HG03520 (cell line): Measurements from ENCODE around the gene SLC10A6.

Experiments
- ATAC-seq: cut with Tn5 transposase; IDR thresholded peaks from one replicate; pipeline ENCODE4 v1.9.1; 2021; ENCODE audit warnings: mild to moderate bottlenecking, moderate library complexity; ENCODE audit not compliant: unreplicated experiment

SLC10A6 gene

GRCh38 chr4:86848136-86848535 is 1.0 kb downstream of the SLC10A6 start:
- ATAC-seq: no peak

GRCh38 chr4:86847571-86847970 is 1.6 kb downstream of the SLC10A6 start:
- ATAC-seq: no peak

GRCh38 chr4:86846921-86847320 is 2.3 kb downstream of the SLC10A6 start:
- no peak for ATAC-seq

- ATAC-seq: no peak
Measured at GRCh38 chr4:86845593-86845992, 3.6 kb downstream of the SLC10A6 start.

GRCh38 chr4:86841309-86841708 is 7.9 kb downstream of the SLC10A6 start:
- ATAC-seq: no peak

GRCh38 chr4:86840858-86841257 is 8.3 kb downstream of the SLC10A6 start:
- no peak for ATAC-seq

- no peak for ATAC-seq
Measured at GRCh38 chr4:86837691-86838503, 11.3 kb downstream of the SLC10A6 start.

GRCh38 chr4:86835677-86836076 is 13.5 kb downstream of the SLC10A6 start:
- ATAC-seq: no peak

- no peak for ATAC-seq
Measured at GRCh38 chr4:86834901-86835300, 14.3 kb downstream of the SLC10A6 start.

- no peak for ATAC-seq
Measured at GRCh38 chr4:86833615-86834014, 15.6 kb downstream of the SLC10A6 start.

GRCh38 chr4:86831262-86832130 is 17.7 kb downstream of the SLC10A6 start:
- ATAC-seq: no peak

GRCh38 chr4:86825511-86825910 is 23.7 kb downstream of the SLC10A6 start:
- ATAC-seq: no peak

- no peak for ATAC-seq
Measured at GRCh38 chr4:86822136-86822535, 27.0 kb downstream of the SLC10A6 start.

- ATAC-seq: no peak
Measured at GRCh38 chr4:86821151-86821550, 28.0 kb downstream of the SLC10A6 start.

GRCh38 chr4:86819561-86819960 is 29.6 kb downstream of the SLC10A6 start:
- no peak for ATAC-seq

- no peak for ATAC-seq
Measured at GRCh38 chr4:86818841-86819240, 30.3 kb downstream of the SLC10A6 start.

- no peak for ATAC-seq
Measured at GRCh38 chr4:86818211-86818610, 31.0 kb downstream of the SLC10A6 start.

- ATAC-seq: no peak
Measured at GRCh38 chr4:86816501-86817273, 32.5 kb downstream of the SLC10A6 start.

- no peak for ATAC-seq
Measured at GRCh38 chr4:86815653-86816052, 33.5 kb downstream of the SLC10A6 start.

GRCh38 chr4:86810847-86811246 is 38.3 kb downstream of the SLC10A6 start:
- ATAC-seq: no peak

GRCh38 chr4:86809809-86810208 is 39.4 kb downstream of the SLC10A6 start:
- no peak for ATAC-seq
